WERI-Rb-1 (cell line): ENCODE data around the gene FAM78B.
A peak's percentile ranks its signal among the peaks of the same experiment; 100 is the strongest.

Experiments
- DNase-seq: peaks from one replicate; pipeline ENCODE4 v3.0.0-alpha.2; 2020
- H3K27ac ChIP-seq: fragments of 250-450 bp; sonication (Bioruptor Pico); 2 replicates; pipeline ENCODE4 v1.5.1; 2020; ENCODE audit warnings: mild to moderate bottlenecking, moderate library complexity
- H3K27me3 ChIP-seq: fragments of 250-450 bp; sonication (Bioruptor Pico); 2 replicates; pipeline ENCODE4 v1.5.1; 2021; ENCODE audit warnings: mild to moderate bottlenecking, low read depth, moderate library complexity; ENCODE audit not compliant: insufficient read depth, severe bottlenecking
- H3K36me3 ChIP-seq: fragments of 250-450 bp; sonication (Bioruptor Pico); 2 replicates; pipeline ENCODE4 v1.5.1; 2020; ENCODE audit warnings: mild to moderate bottlenecking, moderate library complexity
- H3K4me3 ChIP-seq: 2 replicates; pipeline ENCODE4 v1.5.1; 2011; ENCODE audit warnings: low read depth, mild to moderate bottlenecking, control low read depth, low read length
- H3K9me3 ChIP-seq: fragments of 250-450 bp; sonication (Bioruptor Pico); 2 replicates; pipeline ENCODE4 v1.5.1; 2021; ENCODE audit warnings: mild to moderate bottlenecking, moderate library complexity; ENCODE audit not compliant: severe bottlenecking
- TF ChIP-seq, protein P1 (sequence below): IDR thresholded peaks from 2 replicates; pipeline ENCODE4 v1.5.1; 2011; ENCODE audit warnings: low read depth, mild to moderate bottlenecking, control low read depth, inconsistent platforms, low read length

FAM78B gene

GRCh38 chr1:166164995-166165660, 1.7 kb downstream of the FAM78B start:
- H3K9me3 ChIP-seq, result no peaks in the 10 kb centered on the region
- H3K36me3 ChIP-seq, result no peaks in the 10 kb centered on the region
- peaks cover 2% of the 10 kb centered on the region for H3K27me3 ChIP-seq
- H3K4me3 ChIP-seq, result peak overlapping the region; percentile 50
- TF ChIP-seq, protein P1, sequence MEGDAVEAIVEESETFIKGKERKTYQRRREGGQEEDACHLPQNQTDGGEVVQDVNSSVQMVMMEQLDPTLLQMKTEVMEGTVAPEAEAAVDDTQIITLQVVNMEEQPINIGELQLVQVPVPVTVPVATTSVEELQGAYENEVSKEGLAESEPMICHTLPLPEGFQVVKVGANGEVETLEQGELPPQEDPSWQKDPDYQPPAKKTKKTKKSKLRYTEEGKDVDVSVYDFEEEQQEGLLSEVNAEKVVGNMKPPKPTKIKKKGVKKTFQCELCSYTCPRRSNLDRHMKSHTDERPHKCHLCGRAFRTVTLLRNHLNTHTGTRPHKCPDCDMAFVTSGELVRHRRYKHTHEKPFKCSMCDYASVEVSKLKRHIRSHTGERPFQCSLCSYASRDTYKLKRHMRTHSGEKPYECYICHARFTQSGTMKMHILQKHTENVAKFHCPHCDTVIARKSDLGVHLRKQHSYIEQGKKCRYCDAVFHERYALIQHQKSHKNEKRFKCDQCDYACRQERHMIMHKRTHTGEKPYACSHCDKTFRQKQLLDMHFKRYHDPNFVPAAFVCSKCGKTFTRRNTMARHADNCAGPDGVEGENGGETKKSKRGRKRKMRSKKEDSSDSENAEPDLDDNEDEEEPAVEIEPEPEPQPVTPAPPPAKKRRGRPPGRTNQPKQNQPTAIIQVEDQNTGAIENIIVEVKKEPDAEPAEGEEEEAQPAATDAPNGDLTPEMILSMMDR, result 0 out of 2 replicates have a peak, but pooled peaks have one; percentile 23
- no peak overlapping the region for H3K27ac ChIP-seq
- peak; percentile 19 for DNase-seq

GRCh38 chr1:166164646-166164994, 2.2 kb downstream of the FAM78B start:
- no peak overlapping the region for H3K27ac ChIP-seq
- peaks cover 2% of the 10 kb centered on the region for H3K27me3 ChIP-seq
- no peak for DNase-seq
- no peaks in the 10 kb centered on the region for H3K9me3 ChIP-seq
- no peak overlapping the region for H3K4me3 ChIP-seq
- no peaks in the 10 kb centered on the region for H3K36me3 ChIP-seq
- TF ChIP-seq, protein P1, result no peak

DNA sequence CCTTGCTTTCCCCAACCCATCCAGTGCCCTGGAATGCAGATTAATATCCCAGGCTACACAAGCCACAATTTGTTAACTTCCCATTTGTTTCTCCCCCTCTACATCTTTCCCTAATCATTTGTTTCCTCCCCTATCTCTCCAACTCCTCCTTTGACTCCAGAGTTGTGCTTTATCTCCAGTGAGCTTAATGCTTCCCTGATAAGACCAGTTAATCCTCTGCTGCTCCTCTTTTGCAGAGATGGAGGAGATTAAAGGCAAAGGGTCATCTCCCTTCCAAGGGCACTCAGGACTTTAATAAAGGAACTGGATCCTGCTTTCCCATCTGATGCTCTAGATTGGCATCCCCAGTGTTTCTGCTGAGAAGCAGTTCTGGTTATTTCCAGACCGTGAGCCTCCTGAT, 7.1 kb downstream of the FAM78B start:
- peak overlapping the region; percentile 33 for H3K27ac ChIP-seq
- H3K27me3 ChIP-seq, result no peaks in the 10 kb centered on the region
- TF ChIP-seq, protein P1, result no peak
- H3K36me3 ChIP-seq, result no peaks in the 10 kb centered on the region
- no peaks in the 10 kb centered on the region for H3K9me3 ChIP-seq
- peak; percentile 51 for DNase-seq
- H3K4me3 ChIP-seq, result no peak overlapping the region

GRCh38 chr1:166156674-166157073, 10.1 kb downstream of the FAM78B start:
- no peak overlapping the region for H3K27ac ChIP-seq
- H3K27me3 ChIP-seq, result no peaks in the 10 kb centered on the region
- no peak overlapping the region for H3K4me3 ChIP-seq
- peaks cover 2% of the 10 kb centered on the region for H3K9me3 ChIP-seq
- DNase-seq, result peak; percentile 34
- no peaks in the 10 kb centered on the region for H3K36me3 ChIP-seq
- TF ChIP-seq, protein P1, result no peak

DNA sequence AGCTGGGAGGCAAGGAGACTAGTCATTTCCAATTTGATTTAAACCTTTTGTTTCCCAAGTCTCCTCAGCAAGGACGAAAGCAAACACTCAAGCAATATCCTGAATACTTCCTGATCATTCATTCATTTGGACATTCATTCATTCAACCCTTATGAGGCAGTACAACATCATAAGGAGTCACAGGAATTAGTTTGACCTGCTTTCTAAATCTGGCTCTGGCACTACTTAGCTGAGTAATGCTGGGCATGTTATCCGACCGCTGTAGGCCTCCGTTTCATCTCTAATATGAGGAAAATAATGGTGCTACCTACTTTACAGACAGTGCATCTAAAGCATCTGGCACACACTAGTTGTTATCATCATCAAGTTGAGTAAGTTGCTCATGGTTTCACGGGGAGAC, 11.7 kb downstream of the FAM78B start:
- H3K27ac ChIP-seq, result peak overlapping the region; percentile 93
- no peaks in the 10 kb centered on the region for H3K27me3 ChIP-seq
- peaks cover 2% of the 10 kb centered on the region for H3K9me3 ChIP-seq
- no peak overlapping the region for H3K4me3 ChIP-seq
- DNase-seq, result no peak
- TF ChIP-seq, protein P1, result no peak
- H3K36me3 ChIP-seq, result no peaks in the 10 kb centered on the region
